Measurements from ENCODE around the gene POLR3H.

POLR3H gene

DNA sequence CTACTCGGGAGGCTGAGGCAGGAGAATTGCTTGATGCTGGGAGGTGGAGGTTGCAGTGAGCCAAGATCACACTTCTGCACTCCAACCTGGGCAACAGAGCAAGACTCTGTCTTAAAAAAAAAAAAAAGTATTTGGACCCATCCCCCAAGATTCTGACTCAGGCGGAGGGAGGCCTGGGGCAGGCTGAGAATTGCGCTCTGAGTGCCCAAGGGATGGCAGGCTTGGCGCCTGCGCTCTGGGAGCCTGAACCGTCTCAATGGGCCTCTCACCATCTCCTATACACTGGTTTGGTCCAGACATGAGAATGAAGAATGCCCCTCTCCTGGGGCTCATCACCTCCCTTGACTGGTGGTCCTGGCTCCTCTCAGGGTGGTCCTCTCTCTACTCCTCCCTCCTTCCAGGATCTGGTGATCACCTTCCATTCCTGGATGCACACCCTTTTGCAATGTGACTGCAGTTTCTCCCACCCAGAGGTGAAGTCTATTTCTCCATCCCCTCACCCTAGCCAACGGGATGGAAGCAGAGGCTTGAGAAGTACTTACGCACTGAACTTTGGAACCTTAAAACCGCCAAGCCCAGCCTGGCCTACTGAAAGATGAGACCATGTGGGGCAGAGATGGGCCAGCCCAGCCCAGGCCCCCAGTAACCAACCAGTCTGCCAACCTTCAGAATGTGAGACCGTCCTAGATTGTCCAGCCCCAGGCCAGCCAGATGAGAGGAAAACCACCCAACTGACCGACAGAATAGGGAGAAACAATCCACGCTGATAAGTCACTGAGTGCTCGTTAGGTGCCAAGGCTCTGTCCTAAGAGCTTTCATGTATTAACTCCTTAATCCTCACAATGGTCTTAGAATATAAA is 4.9 kb downstream of the POLR3H start:
- Histone ChIP-seq H3K27me3 (ENCODE audit: insufficient read depth, poor library complexity, severe bottlenecking) (no peaks in the 10 kb centered on the region), H3K4me3 (replicated peaks; ENCODE audit: insufficient read depth, low read length) (no peak overlapping the region), H3K27ac (replicated peaks) (no peak overlapping the region)
- TF ChIP-seq SPI1 (IDR thresholded peaks at IDR 0.05; ENCODE audit: borderline replicate concordance, low read depth) (no peak), POLR2AphosphoS5 (IDR thresholded peaks at IDR 0.05; ENCODE audit: low read depth) (no peak), GABPA (IDR thresholded peaks at IDR 0.05; ENCODE audit: low read depth) (no peak)
- TF ChIP-seq, protein P1, sequence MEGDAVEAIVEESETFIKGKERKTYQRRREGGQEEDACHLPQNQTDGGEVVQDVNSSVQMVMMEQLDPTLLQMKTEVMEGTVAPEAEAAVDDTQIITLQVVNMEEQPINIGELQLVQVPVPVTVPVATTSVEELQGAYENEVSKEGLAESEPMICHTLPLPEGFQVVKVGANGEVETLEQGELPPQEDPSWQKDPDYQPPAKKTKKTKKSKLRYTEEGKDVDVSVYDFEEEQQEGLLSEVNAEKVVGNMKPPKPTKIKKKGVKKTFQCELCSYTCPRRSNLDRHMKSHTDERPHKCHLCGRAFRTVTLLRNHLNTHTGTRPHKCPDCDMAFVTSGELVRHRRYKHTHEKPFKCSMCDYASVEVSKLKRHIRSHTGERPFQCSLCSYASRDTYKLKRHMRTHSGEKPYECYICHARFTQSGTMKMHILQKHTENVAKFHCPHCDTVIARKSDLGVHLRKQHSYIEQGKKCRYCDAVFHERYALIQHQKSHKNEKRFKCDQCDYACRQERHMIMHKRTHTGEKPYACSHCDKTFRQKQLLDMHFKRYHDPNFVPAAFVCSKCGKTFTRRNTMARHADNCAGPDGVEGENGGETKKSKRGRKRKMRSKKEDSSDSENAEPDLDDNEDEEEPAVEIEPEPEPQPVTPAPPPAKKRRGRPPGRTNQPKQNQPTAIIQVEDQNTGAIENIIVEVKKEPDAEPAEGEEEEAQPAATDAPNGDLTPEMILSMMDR (IDR thresholded peaks at IDR 0.05; ENCODE audit: insufficient read depth, low read length): no peak
- TF ChIP-seq, protein P2, sequence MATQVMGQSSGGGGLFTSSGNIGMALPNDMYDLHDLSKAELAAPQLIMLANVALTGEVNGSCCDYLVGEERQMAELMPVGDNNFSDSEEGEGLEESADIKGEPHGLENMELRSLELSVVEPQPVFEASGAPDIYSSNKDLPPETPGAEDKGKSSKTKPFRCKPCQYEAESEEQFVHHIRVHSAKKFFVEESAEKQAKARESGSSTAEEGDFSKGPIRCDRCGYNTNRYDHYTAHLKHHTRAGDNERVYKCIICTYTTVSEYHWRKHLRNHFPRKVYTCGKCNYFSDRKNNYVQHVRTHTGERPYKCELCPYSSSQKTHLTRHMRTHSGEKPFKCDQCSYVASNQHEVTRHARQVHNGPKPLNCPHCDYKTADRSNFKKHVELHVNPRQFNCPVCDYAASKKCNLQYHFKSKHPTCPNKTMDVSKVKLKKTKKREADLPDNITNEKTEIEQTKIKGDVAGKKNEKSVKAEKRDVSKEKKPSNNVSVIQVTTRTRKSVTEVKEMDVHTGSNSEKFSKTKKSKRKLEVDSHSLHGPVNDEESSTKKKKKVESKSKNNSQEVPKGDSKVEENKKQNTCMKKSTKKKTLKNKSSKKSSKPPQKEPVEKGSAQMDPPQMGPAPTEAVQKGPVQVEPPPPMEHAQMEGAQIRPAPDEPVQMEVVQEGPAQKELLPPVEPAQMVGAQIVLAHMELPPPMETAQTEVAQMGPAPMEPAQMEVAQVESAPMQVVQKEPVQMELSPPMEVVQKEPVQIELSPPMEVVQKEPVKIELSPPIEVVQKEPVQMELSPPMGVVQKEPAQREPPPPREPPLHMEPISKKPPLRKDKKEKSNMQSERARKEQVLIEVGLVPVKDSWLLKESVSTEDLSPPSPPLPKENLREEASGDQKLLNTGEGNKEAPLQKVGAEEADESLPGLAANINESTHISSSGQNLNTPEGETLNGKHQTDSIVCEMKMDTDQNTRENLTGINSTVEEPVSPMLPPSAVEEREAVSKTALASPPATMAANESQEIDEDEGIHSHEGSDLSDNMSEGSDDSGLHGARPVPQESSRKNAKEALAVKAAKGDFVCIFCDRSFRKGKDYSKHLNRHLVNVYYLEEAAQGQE (IDR thresholded peaks at IDR 0.05; ENCODE audit: insufficient replicate concordance, low read depth): no peak
- DNase-seq (ENCODE audit: low read depth in 1 of 2, low spot score in 1 of 2): no peak

DNA sequence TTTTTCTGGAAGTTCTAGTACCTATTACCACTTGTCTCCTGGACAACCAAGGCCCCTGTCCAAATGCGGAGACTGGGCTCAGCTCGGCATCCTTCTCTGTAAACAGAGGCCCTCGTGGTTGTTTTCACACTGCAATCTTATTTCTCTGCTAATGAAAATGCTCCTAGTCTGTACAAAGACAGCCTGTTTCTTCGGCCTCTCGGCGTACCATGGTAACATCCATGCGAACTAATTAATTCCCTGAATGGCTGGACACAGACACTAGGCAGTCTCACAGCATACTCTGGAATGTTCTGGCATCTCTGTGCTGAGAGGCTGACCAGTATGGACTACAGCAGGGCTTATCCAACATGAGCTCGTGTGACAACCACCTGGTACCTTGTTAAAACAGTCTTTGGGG is 5.7 kb downstream of the POLR3H start:
- no peak overlapping the region for H3K27ac ChIP-seq (replicated peaks)
- H3K4me3 ChIP-seq (replicated peaks; ENCODE audit: insufficient read depth, low read length): no peak overlapping the region
- no peak for TF ChIP-seq POLR2AphosphoS5 (IDR thresholded peaks at IDR 0.05; ENCODE audit: low read depth)
- TF ChIP-seq, protein P2 (IDR thresholded peaks at IDR 0.05; ENCODE audit: insufficient replicate concordance, low read depth): no peak
- TF ChIP-seq GABPA (IDR thresholded peaks at IDR 0.05; ENCODE audit: low read depth): no peak
- TF ChIP-seq, protein P1 (IDR thresholded peaks at IDR 0.05; ENCODE audit: insufficient read depth, low read length): no peak
- TF ChIP-seq SPI1 (IDR thresholded peaks at IDR 0.05; ENCODE audit: borderline replicate concordance, low read depth): no peak
- DNase-seq (ENCODE audit: low read depth in 1 of 2, low spot score in 1 of 2): no peak
- H3K27me3 ChIP-seq (ENCODE audit: insufficient read depth, poor library complexity, severe bottlenecking): no peaks in the 10 kb centered on the region

DNA sequence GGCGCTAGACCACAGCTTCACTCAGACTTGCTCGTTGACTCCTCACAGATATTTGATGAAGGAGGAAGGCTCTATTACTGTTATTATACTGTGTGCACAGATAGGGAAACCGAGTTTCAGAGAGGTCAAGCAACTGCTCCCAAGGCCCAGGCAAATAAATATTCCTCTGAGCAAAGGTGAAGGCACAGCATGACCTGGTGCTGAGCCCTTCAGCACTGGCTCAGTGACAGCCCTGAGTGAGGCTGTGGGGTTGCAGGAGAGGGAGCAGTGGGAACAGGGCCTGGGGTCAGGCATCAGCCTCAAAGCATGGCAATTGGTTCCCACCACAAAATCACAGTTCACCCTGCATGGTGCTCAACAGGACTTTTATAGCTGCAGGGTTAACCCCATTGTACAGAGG is 7.1 kb downstream of the POLR3H start:
- DNase-seq (ENCODE audit: low read depth in 1 of 2, low spot score in 1 of 2): no peak
- H3K27ac ChIP-seq (replicated peaks): no peak overlapping the region
- H3K4me3 ChIP-seq (replicated peaks; ENCODE audit: insufficient read depth, low read length): no peak overlapping the region
- no peak for TF ChIP-seq SPI1 (IDR thresholded peaks at IDR 0.05; ENCODE audit: borderline replicate concordance, low read depth)
- TF ChIP-seq, protein P2 (IDR thresholded peaks at IDR 0.05; ENCODE audit: insufficient replicate concordance, low read depth): no peak
- TF ChIP-seq POLR2AphosphoS5 (IDR thresholded peaks at IDR 0.05; ENCODE audit: low read depth): no peak
- TF ChIP-seq, protein P1 (IDR thresholded peaks at IDR 0.05; ENCODE audit: insufficient read depth, low read length): no peak
- H3K27me3 ChIP-seq (ENCODE audit: insufficient read depth, poor library complexity, severe bottlenecking): no peaks in the 10 kb centered on the region
